Fibroblast of the conjunctiva (primary cell): ENCODE results near the gene CYB561D1.
"Not testable (repeated sequence)": the region's sequence is repeated elsewhere in the genome, so short reads cannot be mapped to it uniquely, and the experiment has no call there.

Experiments
- DNase-seq: peaks from one replicate; pipeline ENCODE4 v3.0.0-alpha.2; 2010; ENCODE audit warnings: low read depth

The CYB561D1 gene

GRCh38 chr1:109493805-109494539 lies at the start of gene CYB561D1:
Gene CYB561D1, plus strand, starts transcription at chr1:109494094. Its CDS starts 46 bp downstream, at chr1:109494140.
- DNase-seq = peak; percentile 47

GRCh38 chr1:109444346-109444745 lies 49.5 kb upstream of the CYB561D1 start:
- no peak for DNase-seq

GRCh38 chr1:109445949-109446695 lies 47.8 kb upstream of the CYB561D1 start:
- DNase-seq = not testable (repeated sequence)

- no peak for DNase-seq
These were observed 46.4 kb upstream of the CYB561D1 start for GRCh38 chr1:109447524-109447923.

- no peak for DNase-seq
These were observed 39.3 kb upstream of the CYB561D1 start for GRCh38 chr1:109454497-109455133.

GRCh38 chr1:109457819-109458218 lies 36.1 kb upstream of the CYB561D1 start:
- no peak for DNase-seq

- no peak for DNase-seq
These were observed 27.8 kb upstream of the CYB561D1 start for GRCh38 chr1:109466125-109466451.

GRCh38 chr1:109466452-109467300 lies 27.2 kb upstream of the CYB561D1 start, which contains the start of gene SYPL2:
Gene SYPL2, plus strand, starts transcription at chr1:109466546. Its CDS starts 298 bp downstream, at chr1:109466844.
- DNase-seq = no peak

GRCh38 chr1:109467301-109467777 lies 26.6 kb upstream of the CYB561D1 start:
- no peak for DNase-seq

- no peak for DNase-seq
These were observed 25.8 kb upstream of the CYB561D1 start for GRCh38 chr1:109468061-109468460.

- DNase-seq = no peak
These were observed 25.0 kb upstream of the CYB561D1 start for GRCh38 chr1:109468903-109469302.

GRCh38 chr1:109470245-109470644 lies 23.6 kb upstream of the CYB561D1 start:
- no peak for DNase-seq

GRCh38 chr1:109472779-109473178 lies 21.1 kb upstream of the CYB561D1 start:
- DNase-seq = no peak

GRCh38 chr1:109473284-109474057 lies 20.4 kb upstream of the CYB561D1 start:
- DNase-seq = not testable (repeated sequence)

GRCh38 chr1:109474697-109475096 lies 19.2 kb upstream of the CYB561D1 start:
- DNase-seq = no peak

- DNase-seq = no peak
These were observed 18.6 kb upstream of the CYB561D1 start for GRCh38 chr1:109475261-109475660.

GRCh38 chr1:109476825-109477224 lies 17.1 kb upstream of the CYB561D1 start:
- DNase-seq = no peak

GRCh38 chr1:109477821-109478220 lies 16.1 kb upstream of the CYB561D1 start:
- no peak for DNase-seq

- DNase-seq = no peak
These were observed 15.1 kb upstream of the CYB561D1 start for GRCh38 chr1:109478806-109479205.

- no peak for DNase-seq
These were observed 14.6 kb upstream of the CYB561D1 start for GRCh38 chr1:109479311-109479710.

GRCh38 chr1:109479901-109480300 lies 14.0 kb upstream of the CYB561D1 start:
- DNase-seq = no peak
